ENCODE results near the gene CEP295NL. TPM values are rescaled to one million over a fixed set of nuclear protein-coding genes. Genes with fewer than 3 reads are reported as not detected.
A peak's percentile ranks its signal among the peaks of the same experiment; 100 is the strongest.

Gene CEP295NL
- total and polyA plus RNA-seq, 7 donors: 0.04 to 0.52 (median 0.39) TPM; not detected in 2

DNA sequence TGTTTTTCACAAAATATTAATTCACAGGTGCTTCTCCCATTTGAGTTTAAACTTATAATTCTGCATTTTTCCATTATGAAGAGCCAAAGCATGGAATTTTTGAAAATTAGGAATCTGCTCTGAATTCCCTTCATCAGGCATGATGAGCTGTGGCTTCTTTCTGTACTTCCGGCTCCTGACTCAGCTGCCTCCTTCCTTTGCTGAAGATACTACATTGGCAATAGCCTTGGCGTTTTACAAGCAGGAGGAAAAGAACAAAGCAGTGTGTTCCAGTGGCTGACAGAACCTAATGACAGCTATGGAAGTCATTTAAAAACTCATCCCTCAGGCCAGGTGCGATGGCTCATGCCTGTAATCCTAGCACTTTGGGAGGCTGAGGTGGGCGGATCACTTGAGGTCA lies 44.0 kb downstream of the CEP295NL start:
- ATAC-seq (no peak), DNase-seq (no peak)
- H3K36me3 ChIP-seq (ENCODE audit: insufficient read depth in 1 of 2, low read depth in 1 of 2): peaks cover 0 to 9% of the 10 kb centered on the region in 2 donors
- TF ChIP-seq CTCF (IDR thresholded peaks at IDR 0.05): no peak
- intact Hi-C loops (cut with DNase I): no loop called here
- H3K4me3 ChIP-seq: no peak overlapping the region
- H3K4me1 ChIP-seq: peaks cover 7% of the 10 kb centered on the region
- H3K27ac ChIP-seq: no peak overlapping the region
- H3K9me3 ChIP-seq: no peaks in the 10 kb centered on the region
- 79 to 88% (median 80%) methylated on average over 4 of the region's 4 CpGs for WGBS, 3 donors
- no peaks in the 10 kb centered on the region for H3K27me3 ChIP-seq (ENCODE audit: insufficient read depth in 3 of 3, low read length in 2 of 3)

DNA sequence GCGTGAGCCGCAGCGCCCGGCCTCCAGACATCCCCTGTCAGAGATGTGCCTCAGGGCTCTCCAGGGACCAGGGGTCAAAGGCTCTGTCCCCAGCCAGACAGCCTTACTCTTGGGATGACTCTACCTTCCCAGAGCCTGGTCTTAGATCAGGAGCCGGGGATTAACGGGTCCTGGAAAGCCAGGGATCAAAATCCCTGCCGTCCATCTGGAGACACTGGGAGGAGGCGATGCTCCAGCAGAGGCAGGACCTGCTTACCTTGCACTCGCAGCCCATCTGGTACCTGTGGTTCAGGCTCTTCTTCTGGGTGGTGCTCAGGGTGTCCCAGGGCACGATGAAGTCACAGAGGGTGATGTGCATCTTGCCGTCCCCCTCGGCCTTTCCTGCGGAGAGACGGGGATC lies 45.7 kb downstream of the CEP295NL start:
- H3K36me3 ChIP-seq (ENCODE audit: insufficient read depth in 1 of 2, low read depth in 1 of 2): peaks cover 0 to 16% of the 10 kb centered on the region in 2 donors
- H3K9me3 ChIP-seq: no peaks in the 10 kb centered on the region
- H3K27me3 ChIP-seq (ENCODE audit: insufficient read depth in 3 of 3, low read length in 2 of 3): no peaks in the 10 kb centered on the region
- H3K27ac ChIP-seq: no peak overlapping the region
- peak in 1 of 2 donors; percentile 42 for DNase-seq
- WGBS, 3 donors: 91 to 93% (median 92%) methylated on average over 14 of the region's 14 CpGs
- no peak for ATAC-seq
- no peak overlapping the region for H3K4me3 ChIP-seq
- intact Hi-C loops (cut with DNase I): no loop called here
- peaks cover 3% of the 10 kb centered on the region for H3K4me1 ChIP-seq
- TF ChIP-seq CTCF (IDR thresholded peaks at IDR 0.05): no peak

GRCh38 chr17:78855561-78856165 lies 47.3 kb downstream of the CEP295NL start:
- H3K27me3 ChIP-seq (ENCODE audit: insufficient read depth in 3 of 3, low read length in 2 of 3): no peaks in the 10 kb centered on the region
- intact Hi-C loops (cut with DNase I): no loop called here
- peaks cover 0 to 16% of the 10 kb centered on the region in 2 donors for H3K36me3 ChIP-seq (ENCODE audit: insufficient read depth in 1 of 2, low read depth in 1 of 2)
- ATAC-seq: no peak
- TF ChIP-seq CTCF (IDR thresholded peaks at IDR 0.05): no peak
- no peak overlapping the region for H3K27ac ChIP-seq
- H3K4me1 ChIP-seq: no peaks in the 10 kb centered on the region
- H3K9me3 ChIP-seq: no peaks in the 10 kb centered on the region
- H3K4me3 ChIP-seq: no peak overlapping the region
- 92 to 95% (median 92%) methylated on average over 25 of the region's 25 CpGs for WGBS, 3 donors
- DNase-seq: peak in 1 of 2 donors; percentile 48

GRCh38 chr17:78854508-78854907 lies 48.5 kb downstream of the CEP295NL start:
- H3K9me3 ChIP-seq: no peaks in the 10 kb centered on the region
- H3K4me3 ChIP-seq: no peak overlapping the region
- H3K27me3 ChIP-seq (ENCODE audit: insufficient read depth in 3 of 3, low read length in 2 of 3): no peaks in the 10 kb centered on the region
- TF ChIP-seq CTCF (IDR thresholded peaks at IDR 0.05): no peak
- DNase-seq (peak in 1 of 2 donors; percentile 46), ATAC-seq (no peak)
- no peak overlapping the region for H3K27ac ChIP-seq
- peaks cover 0 to 16% of the 10 kb centered on the region in 2 donors for H3K36me3 ChIP-seq (ENCODE audit: insufficient read depth in 1 of 2, low read depth in 1 of 2)
- 79 to 86% (median 82%) methylated on average over 9 of the region's 9 CpGs for WGBS, 3 donors
- intact Hi-C loops (cut with DNase I): no loop called here
- H3K4me1 ChIP-seq: no peaks in the 10 kb centered on the region

DNA sequence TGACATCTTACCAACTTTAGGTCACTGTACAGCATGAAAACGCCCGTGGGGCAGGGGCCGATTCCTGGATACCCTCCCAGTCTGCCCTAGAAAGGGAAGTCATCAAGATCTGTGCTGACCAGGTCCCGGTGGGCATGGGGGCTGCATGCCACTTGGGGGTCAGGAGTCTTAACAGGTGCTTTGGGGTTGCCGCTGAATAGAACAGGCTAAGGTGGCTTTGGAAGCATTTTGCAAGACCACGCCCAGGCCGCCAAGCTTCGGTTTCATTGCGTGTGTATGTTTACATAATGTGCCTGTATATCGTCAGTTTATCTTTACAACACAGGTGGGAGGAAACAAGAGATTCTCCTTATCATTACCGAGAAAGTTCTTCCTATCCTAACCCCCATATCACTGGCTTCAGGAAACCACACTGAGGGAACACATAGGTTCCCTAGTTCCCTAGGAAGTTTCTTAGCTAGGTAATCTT lies 49.0 kb downstream of the CEP295NL start:
- no peak overlapping the region for H3K27ac ChIP-seq
- peaks cover 0 to 16% of the 10 kb centered on the region in 2 donors for H3K36me3 ChIP-seq (ENCODE audit: insufficient read depth in 1 of 2, low read depth in 1 of 2)

More for the DNA sequence above, 49.0 kb downstream of the CEP295NL start:
- DNase-seq: peak in 1 of 2 donors; percentile 27
- Histone ChIP-seq H3K4me3 (no peak overlapping the region), H3K4me1 (no peaks in the 10 kb centered on the region), H3K9me3 (no peaks in the 10 kb centered on the region), H3K27me3 (ENCODE audit: insufficient read depth in 3 of 3, low read length in 2 of 3) (no peaks in the 10 kb centered on the region)
- intact Hi-C loops (cut with DNase I): no loop called here
- 83 to 87% (median 83%) methylated on average over 11 of the region's 11 CpGs for WGBS, 3 donors
- TF ChIP-seq CTCF (IDR thresholded peaks at IDR 0.05): no peak
- no peak for ATAC-seq

Data from psoas muscle (tissue), 8 donors.